Measurements from ENCODE around the gene IFIT5. TPM values are rescaled to one million over a fixed set of nuclear protein-coding genes. Genes with fewer than 3 reads are reported as not detected.

Gene IFIT5
- total and polyA plus RNA-seq, 2 experiments from 2014 or later = 20.7 to 25.9 TPM

DNA sequence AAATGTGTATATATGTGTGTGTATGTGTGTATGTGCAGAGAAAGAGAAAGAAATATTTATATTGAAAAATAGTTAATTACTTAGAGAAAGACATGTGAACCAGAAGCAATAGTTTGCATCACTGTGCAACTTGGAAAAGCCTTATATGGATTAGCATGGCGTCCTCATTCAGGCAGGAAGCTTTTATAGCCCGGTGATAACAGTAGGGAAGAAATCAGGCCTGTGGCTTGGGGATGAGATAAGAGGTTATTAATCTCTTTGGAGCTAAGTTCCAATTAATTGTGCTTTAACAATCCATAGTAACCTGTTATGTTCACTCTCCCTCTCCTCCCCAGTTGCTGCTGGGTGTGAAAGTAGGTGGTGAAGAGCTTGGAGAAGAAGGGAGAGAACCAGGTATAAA, 36.5 kb downstream of the IFIT5 start:
- H3K36me3 ChIP-seq (ENCODE audit: low read depth) = no peaks in the 10 kb centered on the region
- no peaks in the 10 kb centered on the region for H3K9me2 ChIP-seq (ENCODE audit: insufficient read depth)
- H3K9ac ChIP-seq = no peak overlapping the region
- no peaks in the 10 kb centered on the region for H3K79me2 ChIP-seq (ENCODE audit: insufficient read depth)
- H3K4me1 ChIP-seq (ENCODE audit: insufficient read depth) = no peaks in the 10 kb centered on the region
- 87 to 90% methylated on average over 2 of the region's 2 CpGs for WGBS, 2 experiments (ENCODE audit: low coverage in 1 of 2, low lambda C conversion rate in 2 of 2, missing lambda C conversion rate in 2 of 2)
- no peaks in the 10 kb centered on the region for H3K9me3 ChIP-seq (ENCODE audit: low read depth)
- in situ Hi-C loops (cut with MboI) = no loop called here
- H3K27me3 ChIP-seq (replicated peaks; ENCODE audit: insufficient read depth) = no peaks in the 10 kb centered on the region
- TF ChIP-seq EZH2phosphoT487 (IDR thresholded peaks at IDR 0.05; ENCODE audit: insufficient read depth, low read depth) = no peak
- TF ChIP-seq EZH2 (IDR thresholded peaks at IDR 0.05; ENCODE audit: insufficient read depth, poor library complexity, severe bottlenecking) = no peak
- H3K4me2 ChIP-seq (ENCODE audit: unreplicated experiment) = no peak overlapping the region
- H2AFZ ChIP-seq = no peak overlapping the region
- no peak overlapping the region for H3K27ac ChIP-seq
- no peaks in the 10 kb centered on the region for H4K20me1 ChIP-seq (ENCODE audit: insufficient read depth)
- DNase-seq = no peak
- H3K4me3 ChIP-seq = no peak overlapping the region
- H3F3A ChIP-seq (ENCODE audit: insufficient read depth) = no peaks in the 10 kb centered on the region

GRCh38 chr10:89452193-89452592, 37.8 kb downstream of the IFIT5 start:
- no peak overlapping the region for H3K9ac ChIP-seq
- no peaks in the 10 kb centered on the region for H3K36me3 ChIP-seq (ENCODE audit: low read depth)
- in situ Hi-C loops (cut with MboI) = no loop called here
- no peak for DNase-seq
- H3K27me3 ChIP-seq (replicated peaks; ENCODE audit: insufficient read depth) = no peaks in the 10 kb centered on the region
- H3K4me2 ChIP-seq (ENCODE audit: unreplicated experiment) = no peak overlapping the region
- 86 to 95% methylated on average over 1 of the region's 1 CpG for WGBS, 2 experiments (ENCODE audit: low coverage in 1 of 2, low lambda C conversion rate in 2 of 2, missing lambda C conversion rate in 2 of 2)
- no peaks in the 10 kb centered on the region for H3F3A ChIP-seq (ENCODE audit: insufficient read depth)
- no peak overlapping the region for H3K27ac ChIP-seq
- peaks cover under 1% of the 10 kb centered on the region; the same call in 1 of the 2 replicates for H3K4me1 ChIP-seq (ENCODE audit: insufficient read depth)
- H3K9me2 ChIP-seq (ENCODE audit: insufficient read depth) = no peaks in the 10 kb centered on the region
- no peak overlapping the region for H2AFZ ChIP-seq
- no peaks in the 10 kb centered on the region for H4K20me1 ChIP-seq (ENCODE audit: insufficient read depth)
- no peaks in the 10 kb centered on the region for H3K9me3 ChIP-seq (ENCODE audit: low read depth)
- TF ChIP-seq EZH2phosphoT487 (IDR thresholded peaks at IDR 0.05; ENCODE audit: insufficient read depth, low read depth) (no peak), EZH2 (IDR thresholded peaks at IDR 0.05; ENCODE audit: insufficient read depth, poor library complexity, severe bottlenecking) (no peak)
- H3K79me2 ChIP-seq (ENCODE audit: insufficient read depth) = no peaks in the 10 kb centered on the region
- H3K4me3 ChIP-seq = no peak overlapping the region

GRCh38 chr10:89454561-89455347, 40.4 kb downstream of the IFIT5 start:
- Histone ChIP-seq H3K9ac (no peak overlapping the region), H3K27ac (no peak overlapping the region), H3K4me1 (ENCODE audit: insufficient read depth) (peaks cover 21% of the 10 kb centered on the region), H3K79me2 (ENCODE audit: insufficient read depth) (no peaks in the 10 kb centered on the region), H3K4me2 (ENCODE audit: unreplicated experiment) (no peak overlapping the region), H3K27me3 (replicated peaks; ENCODE audit: insufficient read depth) (no peaks in the 10 kb centered on the region), H3F3A (ENCODE audit: insufficient read depth) (peaks cover 13% of the 10 kb centered on the region), H3K36me3 (ENCODE audit: low read depth) (no peaks in the 10 kb centered on the region), H3K9me3 (ENCODE audit: low read depth) (no peaks in the 10 kb centered on the region), H2AFZ (no peak overlapping the region), H3K9me2 (ENCODE audit: insufficient read depth) (no peaks in the 10 kb centered on the region), H4K20me1 (ENCODE audit: insufficient read depth) (no peaks in the 10 kb centered on the region), H3K4me3 (no peak overlapping the region)
- 93 to 96% methylated on average over 1 of the region's 1 CpG for WGBS, 2 experiments (ENCODE audit: low coverage in 1 of 2, low lambda C conversion rate in 2 of 2, missing lambda C conversion rate in 2 of 2)
- no peak for DNase-seq
- in situ Hi-C loops (cut with MboI) = no loop called here
- TF ChIP-seq EZH2phosphoT487 (IDR thresholded peaks at IDR 0.05; ENCODE audit: insufficient read depth, low read depth) (no peak), EZH2 (IDR thresholded peaks at IDR 0.05; ENCODE audit: insufficient read depth, poor library complexity, severe bottlenecking) (no peak)

DNA sequence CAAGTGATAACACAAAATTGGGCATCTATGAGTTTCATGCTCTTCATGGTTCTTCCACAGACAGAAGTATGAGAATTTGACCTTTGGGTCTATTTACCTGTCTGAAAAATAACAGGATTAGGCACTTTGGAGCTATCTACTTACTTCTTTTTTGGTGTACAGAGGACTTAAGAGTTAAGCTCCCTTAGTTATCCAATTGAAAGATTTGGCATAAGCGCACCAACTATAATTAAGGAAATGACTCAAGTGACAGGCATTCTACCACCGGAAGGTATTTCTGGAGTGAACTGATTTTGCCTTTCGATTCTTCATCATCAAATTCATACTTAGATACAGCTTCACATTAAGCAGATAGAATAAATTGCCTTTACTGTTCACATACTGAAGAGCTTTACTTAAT, 43.9 kb downstream of the IFIT5 start:
- in situ Hi-C loops (cut with MboI) = no loop called here
- H3K9me3 ChIP-seq (ENCODE audit: low read depth) = no peaks in the 10 kb centered on the region
- H3K4me1 ChIP-seq (ENCODE audit: insufficient read depth) = peaks cover 21% of the 10 kb centered on the region
- TF ChIP-seq EZH2 (IDR thresholded peaks at IDR 0.05; ENCODE audit: insufficient read depth, poor library complexity, severe bottlenecking) (no peak), EZH2phosphoT487 (IDR thresholded peaks at IDR 0.05; ENCODE audit: insufficient read depth, low read depth) (no peak)
- no peaks in the 10 kb centered on the region for H3K79me2 ChIP-seq (ENCODE audit: insufficient read depth)
- peaks cover 13% of the 10 kb centered on the region for H3F3A ChIP-seq (ENCODE audit: insufficient read depth)
- H4K20me1 ChIP-seq (ENCODE audit: insufficient read depth) = no peaks in the 10 kb centered on the region
- peak; percentile 63 for DNase-seq
- 0 to 5% methylated on average over 3 of the region's 3 CpGs for WGBS, 2 experiments (ENCODE audit: low coverage in 1 of 2, low lambda C conversion rate in 2 of 2, missing lambda C conversion rate in 2 of 2)
- no peaks in the 10 kb centered on the region for H3K9me2 ChIP-seq (ENCODE audit: insufficient read depth)
- no peaks in the 10 kb centered on the region for H3K36me3 ChIP-seq (ENCODE audit: low read depth)
- H3K27ac ChIP-seq = peak overlapping the region; percentile 13; the same call in 1 of the 2 replicates
- H3K27me3 ChIP-seq (replicated peaks; ENCODE audit: insufficient read depth) = no peaks in the 10 kb centered on the region
- H3K9ac ChIP-seq = no peak overlapping the region
- H2AFZ ChIP-seq = peak overlapping the region; percentile 3; the same call in 1 of the 2 replicates
- peak overlapping the region; percentile 28 for H3K4me3 ChIP-seq
- H3K4me2 ChIP-seq (ENCODE audit: unreplicated experiment) = peak overlapping the region; percentile 84

Measured in GM23248 (cell line).